ENCODE measurements around the gene USP6.
A peak's percentile ranks its signal among the peaks of the same experiment; 100 is the strongest.
"Not testable (repeated sequence)": the region's sequence is repeated elsewhere in the genome, so short reads cannot be mapped to it uniquely, and the experiment has no call there.

Gene USP6

GRCh38 chr17:5136580-5137412 lies 21.0 kb downstream of the USP6 start:
- not testable (repeated sequence) for DNase-seq

- DNase-seq: not testable (repeated sequence)
Observed at GRCh38 chr17:5137511-5138197, 21.8 kb downstream of the USP6 start.

DNA sequence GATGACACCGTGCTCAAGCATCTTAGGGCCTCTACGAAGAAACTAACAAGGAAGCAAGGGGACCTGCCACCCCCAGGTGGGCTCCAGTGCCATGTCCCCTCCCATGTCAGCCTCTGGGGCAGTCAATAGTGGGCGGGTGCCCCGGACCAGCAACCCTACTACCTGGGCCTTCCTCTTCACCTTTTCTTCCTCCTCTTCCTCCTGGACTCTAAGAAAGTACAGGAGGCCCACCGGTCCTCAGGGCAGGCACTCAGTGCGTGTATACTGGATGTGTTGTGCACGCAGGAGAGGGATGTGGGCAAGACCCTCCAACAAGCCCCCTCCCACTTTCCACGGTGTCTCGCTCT lies 22.3 kb downstream of the USP6 start:
- DNase-seq: not testable (repeated sequence)

GRCh38 chr17:5138616-5139457 lies 23.0 kb downstream of the USP6 start:
- DNase-seq: no peak

DNA sequence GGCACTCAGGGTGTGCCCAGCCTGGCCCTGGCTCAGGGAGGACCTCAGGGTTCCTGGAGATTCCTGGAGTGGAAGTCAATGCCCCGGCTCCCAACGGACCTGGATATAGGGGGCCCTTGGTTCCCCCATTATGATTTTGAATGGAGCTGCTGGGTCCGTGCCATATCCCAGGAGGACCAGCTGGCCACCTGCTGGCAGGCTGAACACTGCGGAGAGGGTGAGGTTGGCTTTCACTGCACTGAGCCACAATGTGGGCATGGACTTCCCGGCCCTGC lies 23.6 kb downstream of the USP6 start:
- DNase-seq: no peak

GRCh38 chr17:5142877-5143276 lies 27.0 kb downstream of the USP6 start:
- DNase-seq: not testable (repeated sequence)

- DNase-seq: not testable (repeated sequence)
Observed at GRCh38 chr17:5146122-5146521, 30.3 kb downstream of the USP6 start.

DNA sequence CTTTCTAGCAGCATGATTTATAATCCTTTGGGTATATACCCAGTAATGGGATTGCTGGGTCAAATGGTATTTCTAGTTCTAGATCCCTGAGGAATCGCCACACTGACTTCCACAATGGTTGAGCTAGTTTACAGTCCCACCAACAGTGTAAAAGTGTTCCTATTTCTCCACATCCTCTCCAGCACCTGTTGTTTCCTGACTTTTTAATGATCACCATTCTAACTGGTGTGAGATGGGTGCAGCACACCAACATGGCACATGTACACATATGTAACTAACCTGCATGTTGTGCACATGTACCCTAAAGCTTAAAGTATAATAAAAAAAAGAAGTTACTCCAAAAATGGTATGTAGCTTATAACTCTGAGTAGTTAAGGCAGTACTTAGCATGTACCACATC lies 44.9 kb downstream of the USP6 start:
- not testable (repeated sequence) for DNase-seq

DNA sequence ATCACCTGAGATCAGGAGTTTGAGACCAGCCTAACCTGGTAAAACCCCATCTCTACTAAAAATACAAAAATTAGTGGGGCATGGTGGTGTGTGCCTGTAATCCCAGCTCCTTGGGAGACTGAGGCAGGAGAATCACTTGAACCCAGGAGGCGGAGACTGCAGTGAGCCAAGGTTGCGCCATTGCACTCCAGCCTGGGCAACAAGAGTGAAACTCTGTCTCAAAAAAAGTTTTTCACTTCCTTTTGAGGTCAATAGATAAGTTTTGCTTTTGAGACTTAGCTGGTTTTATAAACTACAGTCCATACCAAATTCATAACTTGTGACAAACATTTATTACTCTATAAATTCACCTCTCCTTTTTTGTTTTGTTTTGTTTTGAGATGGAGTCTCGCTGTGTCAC lies 46.0 kb downstream of the USP6 start:
- not testable (repeated sequence) for DNase-seq

DNA sequence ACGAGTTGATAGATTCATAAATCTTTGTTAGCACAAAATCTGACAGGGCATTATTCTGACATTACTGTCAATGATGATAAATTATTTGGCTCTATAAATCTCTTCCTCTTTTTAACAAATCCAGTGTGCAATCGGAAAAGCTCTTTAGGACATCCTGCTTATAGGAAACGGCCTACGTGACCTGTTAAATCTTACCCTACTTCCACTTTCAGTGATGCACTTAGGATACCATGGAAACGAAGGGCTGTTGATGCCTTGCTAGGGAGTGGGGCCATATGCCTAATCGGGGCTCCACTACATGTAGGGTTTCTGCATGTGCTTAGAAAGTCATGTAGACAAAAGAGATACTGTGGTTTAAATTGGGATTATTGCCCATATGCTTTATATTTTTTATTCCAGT lies 48.6 kb downstream of the USP6 start:
- DNase-seq: no peak

GRCh38 chr17:5165791-5166564 lies 50.1 kb downstream of the USP6 start:
- not testable (repeated sequence) for DNase-seq

DNA sequence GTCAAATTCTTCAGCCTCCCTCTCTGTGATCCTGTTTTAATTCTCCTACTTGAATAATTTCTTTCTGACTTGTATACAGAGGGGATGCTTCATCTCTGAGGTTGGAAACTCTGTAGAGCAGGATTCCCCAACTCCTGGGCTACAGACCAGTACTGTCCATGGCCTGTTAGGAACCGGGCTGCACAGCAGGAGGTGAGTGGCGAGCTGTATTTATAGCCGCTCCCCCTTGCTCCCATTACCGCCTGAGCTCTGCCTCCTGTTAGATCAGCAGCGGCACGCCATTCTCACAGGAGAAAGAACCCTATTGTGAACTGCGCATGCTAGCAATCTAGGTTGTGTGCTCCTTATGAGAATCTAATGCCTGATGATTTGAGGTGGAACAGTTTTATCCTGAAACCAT lies 59.2 kb downstream of the USP6 start:
- DNase-seq: not testable (repeated sequence)

GRCh38 chr17:5179003-5179402 lies 63.2 kb downstream of the USP6 start:
- no peak for DNase-seq

DNA sequence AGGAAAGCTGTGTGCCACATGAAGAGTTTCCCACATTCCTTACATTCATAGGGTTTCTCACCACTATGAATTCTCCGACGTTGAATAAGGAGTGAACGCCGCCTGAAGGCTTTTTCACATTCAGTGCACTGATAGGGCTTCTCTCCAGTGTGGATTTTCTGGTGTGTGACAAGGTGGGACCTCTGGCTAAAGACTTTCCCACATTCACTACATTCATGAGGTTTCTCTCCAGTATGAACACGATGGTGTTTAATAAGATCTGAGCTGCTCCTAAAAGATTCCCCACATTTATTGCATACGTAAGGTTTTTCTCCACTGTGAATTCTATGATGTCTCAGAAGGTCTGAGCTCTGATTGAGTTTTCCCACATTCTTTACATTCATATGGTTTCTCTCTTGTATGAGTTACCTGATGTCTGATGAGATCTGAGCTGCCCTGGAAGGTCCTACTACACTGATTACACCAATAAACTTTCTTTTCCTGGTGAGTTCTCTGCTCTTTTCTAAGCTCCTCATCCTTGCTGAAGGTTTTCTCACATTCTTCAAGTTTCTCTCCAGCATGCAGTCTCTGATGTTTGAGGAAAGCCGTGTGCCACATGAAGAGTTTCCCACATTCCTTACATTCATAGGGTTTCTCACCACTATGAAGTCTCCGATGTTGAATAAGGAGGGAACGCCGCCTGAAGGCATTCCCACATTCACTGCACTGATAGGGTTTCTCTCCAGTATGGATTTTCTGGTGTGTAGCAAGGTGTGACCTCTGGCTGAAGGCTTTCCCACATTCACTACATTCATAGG lies 65.9 kb downstream of the USP6 start:
- DNase-seq: no peak

- no peak for DNase-seq
Observed at GRCh38 chr17:5182597-5183409, 67.0 kb downstream of the USP6 start.

DNA sequence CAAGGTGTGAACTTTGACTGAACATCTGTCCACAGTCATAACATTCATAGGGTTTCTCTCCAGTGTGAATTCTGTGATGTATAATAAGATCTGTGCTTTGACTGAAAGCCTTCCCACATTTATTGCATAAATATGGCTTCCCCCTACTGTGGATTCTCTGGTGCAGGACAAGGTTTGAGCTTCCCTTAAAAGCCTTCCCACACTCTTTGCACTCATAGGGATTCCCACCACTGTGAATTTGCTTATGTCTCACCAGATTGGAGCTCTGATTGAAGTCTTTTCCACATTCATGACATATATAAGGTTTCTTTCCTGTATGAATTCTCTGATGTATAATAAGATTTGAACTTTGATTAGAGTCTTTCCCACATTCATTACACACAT lies 67.6 kb downstream of the USP6 start:
- DNase-seq: no peak

DNA sequence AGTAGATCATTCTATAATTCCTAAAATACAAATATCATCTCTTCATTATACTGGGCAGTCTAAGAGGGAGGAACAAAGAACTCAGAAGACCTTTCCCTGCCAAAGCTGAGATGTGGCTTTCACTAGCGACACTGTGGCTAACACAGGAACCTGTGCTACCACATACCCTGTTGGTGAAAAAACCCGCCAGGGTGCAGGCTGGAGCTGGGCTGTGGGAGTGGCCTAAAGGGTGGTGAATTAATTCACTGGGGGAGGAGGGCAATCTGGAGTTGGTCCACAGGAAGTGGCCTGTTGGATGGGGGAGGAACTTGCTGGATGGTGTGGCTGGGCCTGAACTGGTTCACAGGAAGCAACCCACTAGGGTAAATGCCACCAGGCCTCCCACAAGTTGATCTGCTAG lies 68.5 kb downstream of the USP6 start:
- no peak for DNase-seq

DNA sequence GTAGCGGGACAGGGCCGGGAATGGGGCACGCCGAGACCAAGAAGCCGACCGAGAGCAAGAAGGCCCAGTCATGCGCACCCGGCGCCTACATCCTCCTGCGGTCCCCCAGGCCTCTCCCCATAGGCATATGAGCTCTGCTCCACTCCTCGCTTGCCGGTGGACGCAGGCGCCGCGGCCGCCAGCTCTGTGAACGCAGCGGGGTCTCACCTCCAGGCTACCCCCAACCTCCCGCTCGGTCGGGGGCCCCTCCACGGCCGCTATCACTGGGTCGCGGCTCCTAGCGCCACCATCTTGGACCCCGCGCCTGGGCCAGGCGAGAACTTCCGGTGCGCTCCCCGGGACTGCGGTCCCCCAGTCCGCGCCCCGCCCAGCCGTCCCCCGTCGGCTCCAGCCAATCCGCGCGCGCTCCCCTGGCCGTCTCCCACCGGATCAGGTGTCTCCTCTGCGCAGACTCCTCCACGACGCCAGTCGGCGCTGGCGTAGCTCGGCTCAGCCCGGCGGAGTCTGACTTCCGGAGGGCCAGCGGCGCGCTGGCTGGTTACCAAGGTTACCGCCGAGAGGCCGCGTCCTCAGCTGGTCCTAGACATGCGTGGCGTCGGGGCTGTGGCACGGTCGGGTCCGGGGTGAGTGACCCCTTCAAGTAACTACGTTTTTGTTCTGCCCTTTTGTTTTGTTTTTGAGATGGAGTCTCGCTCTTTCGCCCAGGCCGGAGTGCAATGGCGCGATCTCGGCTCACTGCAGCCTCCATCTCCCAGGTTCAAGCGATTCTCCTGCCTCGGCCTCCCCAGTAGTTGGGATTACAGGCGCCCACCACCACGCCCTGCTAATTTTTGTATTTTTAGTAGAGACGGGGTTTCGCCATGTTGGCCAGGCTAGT lies 75.9 kb downstream of the USP6 start, which contains the start of gene ZNF594:
ZNF594 (minus strand) TSS at position 328 of the 877 bp plus-strand sequence. CDS start 7,612 bp downstream, outside the sequence.
- DNase-seq: peak; percentile 84

GRCh38 chr17:5194346-5194745 lies 78.5 kb downstream of the USP6 start:
- no peak for DNase-seq

DNA sequence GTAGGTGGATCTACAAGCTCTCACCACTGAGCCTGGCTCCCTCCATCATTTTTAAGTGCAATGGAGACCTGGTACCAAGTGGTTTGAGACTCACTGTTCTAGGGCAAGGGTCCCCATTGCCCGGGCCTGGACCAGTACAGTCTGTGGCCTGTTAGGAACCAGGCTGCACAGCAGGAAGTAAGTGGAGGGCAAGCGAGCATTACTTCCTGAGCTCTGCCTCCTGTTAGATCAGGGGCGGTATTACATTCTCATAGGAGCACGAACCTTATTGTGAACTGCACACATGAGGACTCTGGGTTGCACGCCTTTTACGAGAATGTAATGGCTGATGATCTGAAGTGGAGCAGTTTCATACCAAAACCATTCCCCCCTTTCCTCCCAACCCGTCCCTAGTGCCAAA lies 82.6 kb downstream of the USP6 start:
- no peak for DNase-seq

All from NCI-H2029 (cell line).